Stomach (tissue), 19 donors: ENCODE results near the gene GOLM1. TPM values are rescaled to one million over a fixed set of nuclear protein-coding genes. Genes with fewer than 3 reads are reported as not detected.
"Not testable (repeated sequence)": the region's sequence is repeated elsewhere in the genome, so short reads cannot be mapped to it uniquely, and the experiment has no call there.

Experiments
- DNase-seq, 2 donors: peaks; one replicate each; pipeline versions ENCODE4 v3.0.0 to v3.0.0-alpha.2; 2013 to 2019
- H3K27ac ChIP-seq, 5 donors: fragments of 200-600 bp in 4 of 5; sonication (generic) in 4 of 5; one replicate each; pipeline ENCODE4 v1.5.1; 2013 to 2019; ENCODE audit warnings: mild to moderate bottlenecking in 1 of 5, moderate library complexity in 1 of 5
- H3K27me3 ChIP-seq, 3 donors: fragments of 200-600 bp; sonication (generic); one replicate each; pipeline ENCODE4 v1.5.1; 2017 to 2019; ENCODE audit warnings: mixed run types in 1 of 3
- H3K36me3 ChIP-seq, 4 donors: fragments of 200-600 bp; sonication (generic); 1 replicate in 3 of 4; 2 replicates in 1 of 4; pipeline ENCODE4 v1.5.1; 2016 to 2019
- H3K4me1 ChIP-seq, 4 donors: fragments of 200-600 bp; sonication (generic); one replicate each; pipeline ENCODE4 v1.5.1; 2016 to 2019
- H3K4me3 ChIP-seq, 4 donors: fragments of 200-600 bp; sonication (generic) in 3 of 4; one replicate each; pipeline ENCODE4 v1.5.1; 2016 to 2019; ENCODE audit warnings: mild to moderate bottlenecking in 1 of 4
- H3K9me3 ChIP-seq, 4 donors: fragments of 200-600 bp; sonication (generic); one replicate each; pipeline ENCODE4 v1.5.1; 2016 to 2019
- EP300 ChIP-seq: sonication (generic); formaldehyde crosslinking; IDR thresholded peaks from one replicate; pipeline ENCODE4 v1.6.1; 2017; ENCODE audit warnings: antibody characterized with exemption
- POLR2A ChIP-seq, 4 donors: fragments of 450-650 bp; IDR thresholded peaks; one replicate each; pipeline ENCODE4 v1.6.1; 2016; ENCODE audit warnings: antibody characterized with exemption in 4 of 4, control low read depth in 2 of 4, mild to moderate bottlenecking in 1 of 4, moderate library complexity in 1 of 4
- POLR2AphosphoS5 ChIP-seq, 3 donors: sonication (generic); formaldehyde crosslinking; IDR thresholded peaks; one replicate each; pipeline ENCODE4 v1.6.1; 2016; ENCODE audit warnings: antibody characterized with exemption in 3 of 3
- WGBS, 5 donors: extraction: QIAGEN DNeasy Blood & Tissue Kit in 3 of 5; methylation state at CpG; one replicate each; pipeline versions ENCODE4 v1.1.5 to v1.1.7; 2013 to 2018; 5-methylcytosine and 5-hydroxymethylcytosine counted together
- intact Hi-C: fragments of 100-400 bp; cut with DNase I; formaldehyde crosslinking; loops from one replicate; pipeline ENCODE4 v1.15.1; 2023; ENCODE audit warnings: low total_unique reads
- long read RNA-seq, 10 donors: transcript quantifications; one replicate each; lab custom pipeline, GENCODE V29; 2026
- polyA plus RNA-seq, 3 donors: library from polyadenylated mRNA; stranded (reverse); fragments of 200-250 nt; gene quantifications; one replicate each; pipeline ENCODE4 v1.2.3, GENCODE V29; 2013
- total RNA-seq, 5 donors: library from RNA; depleted of rRNA; stranded (reverse); fragments of >200 nt; gene quantifications; one replicate each; pipeline versions ENCODE4 v1.1.0 to v1.2.3, GENCODE V29; 2014 to 2016
- TF ChIP-seq, protein P1 (sequence below), 7 experiments: fragments of 450-650 bp in 4 of 7; fragments of 200-600 bp in 3 of 7; sonication (generic) in 3 of 7; IDR thresholded peaks; one replicate each; pipeline ENCODE4 v1.5.1; 2016 to 2019; ENCODE audit warnings: antibody characterized with exemption in 7 of 7, control low read depth in 2 of 7, mild to moderate bottlenecking in 1 of 7
- donor health status: healthy with polysubstance abuse.
- donor health status: Bipolar disorder and iron deficiency.
- donor health status: healthy.

Gene GOLM1, protein sequence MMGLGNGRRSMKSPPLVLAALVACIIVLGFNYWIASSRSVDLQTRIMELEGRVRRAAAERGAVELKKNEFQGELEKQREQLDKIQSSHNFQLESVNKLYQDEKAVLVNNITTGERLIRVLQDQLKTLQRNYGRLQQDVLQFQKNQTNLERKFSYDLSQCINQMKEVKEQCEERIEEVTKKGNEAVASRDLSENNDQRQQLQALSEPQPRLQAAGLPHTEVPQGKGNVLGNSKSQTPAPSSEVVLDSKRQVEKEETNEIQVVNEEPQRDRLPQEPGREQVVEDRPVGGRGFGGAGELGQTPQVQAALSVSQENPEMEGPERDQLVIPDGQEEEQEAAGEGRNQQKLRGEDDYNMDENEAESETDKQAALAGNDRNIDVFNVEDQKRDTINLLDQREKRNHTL
- total RNA-seq, result 100 to 1,000 TPM in 3 of 5 donors, 10 to 100 TPM in 2; 33.3 to 160 (median 134) TPM
- 10 to 100 TPM; 16.0 to 34.1 (median 24.4) TPM for polyA plus RNA-seq
- long read RNA-seq, donor 1, transcript GOLM1-203 (10 exons, 3,046 nt), result major isoform, 17 of 30 reads
- long read RNA-seq, donor 1, partial matches to known transcripts, result 11 of 30 reads
- long read RNA-seq, donor 1, other reads (novel, unspliced or antisense), result 0 of 30 reads
- long read RNA-seq, donor 2, transcript GOLM1-203 (10 exons, 3,046 nt), result major isoform, 53 of 74 reads
- long read RNA-seq, donor 2, transcript GOLM1-202 (10 exons, 3,022 nt), result minor isoform, 10 of 74 reads
- long read RNA-seq, donor 2, partial matches to known transcripts, result 10 of 74 reads
- long read RNA-seq, donor 2, other reads (novel, unspliced or antisense), result 0 of 74 reads
- long read RNA-seq, donor 3, transcript GOLM1-203 (10 exons, 3,046 nt), result major isoform, 13 of 19 reads
- long read RNA-seq, donor 3, partial matches to known transcripts, result 5 of 19 reads
- long read RNA-seq, donor 3, other reads (novel, unspliced or antisense), result 0 of 19 reads
- long read RNA-seq, donor 4, partial matches to known transcripts, result 0 of 5 reads
- long read RNA-seq, donor 4, other reads (novel, unspliced or antisense), result 0 of 5 reads
- long read RNA-seq, donor 5, transcript GOLM1-203 (10 exons, 3,046 nt), result major isoform, 32 of 45 reads
- long read RNA-seq, donor 5, partial matches to known transcripts, result 8 of 45 reads
- long read RNA-seq, donor 5, other reads (novel, unspliced or antisense), result 0 of 45 reads
- long read RNA-seq, donor 6, transcript GOLM1-203 (10 exons, 3,046 nt), result major isoform, 126 of 229 reads
- long read RNA-seq, donor 6, transcript GOLM1-202 (10 exons, 3,022 nt), result minor isoform, 5 of 229 reads
- long read RNA-seq, donor 6, partial matches to known transcripts, result 80 of 229 reads
- long read RNA-seq, donor 6, other reads (novel, unspliced or antisense), result 16 of 229 reads
- long read RNA-seq, donor 7, transcript GOLM1-203 (10 exons, 3,046 nt), result major isoform, 58 of 111 reads
- long read RNA-seq, donor 7, transcript GOLM1-202 (10 exons, 3,022 nt), result minor isoform, 12 of 111 reads
- long read RNA-seq, donor 7, partial matches to known transcripts, result 32 of 111 reads
- long read RNA-seq, donor 7, other reads (novel, unspliced or antisense), result 8 of 111 reads
- long read RNA-seq, donor 8, transcript GOLM1-203 (10 exons, 3,046 nt), result major isoform, 23 of 35 reads
- long read RNA-seq, donor 8, partial matches to known transcripts, result 11 of 35 reads
- long read RNA-seq, donor 8, other reads (novel, unspliced or antisense), result 0 of 35 reads
- long read RNA-seq, donor 9, transcript GOLM1-203 (10 exons, 3,046 nt), result major isoform, 7 of 24 reads
- long read RNA-seq, donor 9, partial matches to known transcripts, result 17 of 24 reads
- long read RNA-seq, donor 9, other reads (novel, unspliced or antisense), result 0 of 24 reads
- long read RNA-seq, donor 10, transcript GOLM1-202 (10 exons, 3,022 nt), result minor isoform, 5 of 50 reads
- long read RNA-seq, donor 10, transcript GOLM1-203 (10 exons, 3,046 nt), result major isoform, 33 of 50 reads
- long read RNA-seq, donor 10, partial matches to known transcripts, result 7 of 50 reads
- long read RNA-seq, donor 10, other reads (novel, unspliced or antisense), result 5 of 50 reads

DNA sequence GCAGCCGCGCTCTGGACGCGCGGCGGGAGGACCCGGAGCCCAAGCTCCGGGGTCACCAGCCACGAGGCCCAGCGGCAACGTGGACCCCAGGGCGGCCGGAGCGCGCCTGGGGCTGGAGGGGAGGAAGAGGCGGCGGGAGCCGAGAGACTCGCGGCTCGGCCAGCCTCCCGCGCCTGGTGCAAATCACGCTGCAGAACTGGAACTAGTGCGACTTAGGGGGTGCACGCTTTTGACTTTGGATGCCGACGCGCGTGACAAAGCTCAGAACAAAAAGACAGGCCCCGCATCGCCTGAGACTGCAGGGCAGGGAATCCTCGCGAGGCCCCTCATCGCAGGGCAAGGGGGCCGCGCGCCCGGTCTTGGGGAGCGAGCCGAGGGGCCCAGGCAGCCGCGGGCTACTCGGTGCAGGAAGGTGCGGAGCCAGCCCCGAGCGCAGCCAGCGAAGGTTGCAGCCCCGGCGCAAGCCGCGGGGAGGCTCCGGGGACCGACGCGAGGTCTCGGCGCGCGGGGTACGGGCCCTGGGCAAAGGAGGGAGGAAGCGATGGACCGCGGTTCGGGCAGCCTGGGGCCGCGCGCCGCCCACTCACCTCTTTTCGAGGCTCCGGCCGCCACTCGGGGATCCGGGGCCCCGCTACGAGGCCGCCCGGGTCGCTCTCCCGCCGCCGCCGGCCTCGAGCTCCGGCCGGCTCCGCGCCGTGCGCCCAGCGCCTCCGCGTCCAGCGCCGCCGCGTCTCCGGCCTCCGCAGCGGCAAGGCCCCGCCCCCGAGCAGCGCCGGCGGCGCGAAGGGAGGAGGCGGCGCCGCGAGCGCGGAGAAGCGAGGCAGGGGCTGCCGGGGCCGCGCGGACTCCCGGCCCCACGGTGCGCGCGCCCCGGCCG is at the start of gene GOLM1:
Gene GOLM1, minus strand, starts transcription at position 735 of the 877 bp plus-strand sequence. CDS start 20,238 bp downstream, outside the sequence.
- TF ChIP-seq, protein P1, sequence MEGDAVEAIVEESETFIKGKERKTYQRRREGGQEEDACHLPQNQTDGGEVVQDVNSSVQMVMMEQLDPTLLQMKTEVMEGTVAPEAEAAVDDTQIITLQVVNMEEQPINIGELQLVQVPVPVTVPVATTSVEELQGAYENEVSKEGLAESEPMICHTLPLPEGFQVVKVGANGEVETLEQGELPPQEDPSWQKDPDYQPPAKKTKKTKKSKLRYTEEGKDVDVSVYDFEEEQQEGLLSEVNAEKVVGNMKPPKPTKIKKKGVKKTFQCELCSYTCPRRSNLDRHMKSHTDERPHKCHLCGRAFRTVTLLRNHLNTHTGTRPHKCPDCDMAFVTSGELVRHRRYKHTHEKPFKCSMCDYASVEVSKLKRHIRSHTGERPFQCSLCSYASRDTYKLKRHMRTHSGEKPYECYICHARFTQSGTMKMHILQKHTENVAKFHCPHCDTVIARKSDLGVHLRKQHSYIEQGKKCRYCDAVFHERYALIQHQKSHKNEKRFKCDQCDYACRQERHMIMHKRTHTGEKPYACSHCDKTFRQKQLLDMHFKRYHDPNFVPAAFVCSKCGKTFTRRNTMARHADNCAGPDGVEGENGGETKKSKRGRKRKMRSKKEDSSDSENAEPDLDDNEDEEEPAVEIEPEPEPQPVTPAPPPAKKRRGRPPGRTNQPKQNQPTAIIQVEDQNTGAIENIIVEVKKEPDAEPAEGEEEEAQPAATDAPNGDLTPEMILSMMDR (IDR thresholded peaks at IDR 0.05), result peak in 1 of 7 experiments; percentile 10
- no peak for TF ChIP-seq POLR2AphosphoS5 (IDR thresholded peaks at IDR 0.05)
- Histone ChIP-seq H3K9me3 (no peaks in the 10 kb centered on the region), H3K27ac (peak within 1 kb of the TSS; percentile 74 to 87 (median 86)), H3K4me1 (peaks cover 7 to 32% (median 19%) of the 10 kb centered on the region in 4 donors), H3K36me3 (no peaks in the 10 kb centered on the region), H3K27me3 (peaks cover 0 to 22% (median 9%) of the 10 kb centered on the region in 3 donors), H3K4me3 (peak within 1 kb of the TSS; percentile 60 to 92 (median 77))
- DNase-seq, result peak; percentile 58 to 92
- intact Hi-C loops, result no loop called here
- WGBS, 5 donors, result 1 to 2% (median 1%) methylated on average over 56 to 125 of the region's 125 CpGs

DNA sequence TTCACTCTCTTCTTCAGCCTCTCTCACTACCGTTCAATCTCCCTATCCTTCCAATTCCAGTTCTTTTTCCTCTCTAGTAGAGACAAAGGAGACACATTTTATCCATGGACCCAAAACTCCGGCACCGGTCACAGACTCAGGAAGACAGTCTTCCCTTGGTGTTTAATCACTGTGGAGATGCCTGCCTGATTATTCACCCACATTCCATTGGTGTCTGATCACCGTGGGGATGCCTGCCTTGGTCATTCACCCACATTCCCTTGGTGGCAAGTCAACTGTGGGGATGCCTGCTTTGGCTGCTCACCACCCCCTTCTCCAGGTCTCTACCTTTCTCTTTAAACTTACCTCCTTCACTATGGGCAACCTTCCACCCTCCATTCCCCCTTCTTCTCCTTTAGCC is 47.3 kb upstream of the GOLM1 start:
- intact Hi-C loops, H3K27ac ChIP-seq, DNase-seq, H3K27me3 ChIP-seq, H3K4me3 ChIP-seq, H3K36me3 ChIP-seq, H3K4me1 ChIP-seq: not testable (repeated sequence)
- 92 to 96% (median 95%) methylated on average over 4 of the region's 4 CpGs for WGBS, 5 donors
- H3K9me3 ChIP-seq, result peaks cover 0 to 23% (median 12%) of the 10 kb centered on the region in 4 donors

DNA sequence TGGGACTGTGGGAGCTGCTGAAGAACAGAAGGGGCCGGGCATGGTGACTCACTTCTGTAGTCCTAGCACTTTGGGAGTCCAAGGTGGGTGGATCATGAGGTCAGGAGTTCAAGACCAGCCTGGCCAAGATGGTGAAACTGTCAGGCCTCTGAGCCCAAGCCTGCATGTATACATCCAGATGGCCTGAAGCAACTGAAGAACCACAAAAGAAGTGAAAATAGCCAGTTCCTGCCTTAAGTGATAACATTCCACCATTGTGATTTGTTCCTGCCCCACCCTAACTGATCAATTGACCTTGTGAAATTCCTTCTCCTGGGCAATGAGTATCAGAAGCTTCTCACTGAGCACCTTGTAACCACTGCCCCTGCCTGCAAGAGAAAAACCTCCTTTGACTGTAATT is 46.6 kb upstream of the GOLM1 start:
- DNase-seq, H3K27ac ChIP-seq, H3K4me3 ChIP-seq, H3K4me1 ChIP-seq, H3K36me3 ChIP-seq, H3K27me3 ChIP-seq, intact Hi-C loops: not testable (repeated sequence)
- H3K9me3 ChIP-seq, result peaks cover 0 to 23% (median 12%) of the 10 kb centered on the region in 4 donors
- WGBS, 5 donors, result 92 to 100% (median 95%) methylated on average over 1 of the region's 1 CpG

DNA sequence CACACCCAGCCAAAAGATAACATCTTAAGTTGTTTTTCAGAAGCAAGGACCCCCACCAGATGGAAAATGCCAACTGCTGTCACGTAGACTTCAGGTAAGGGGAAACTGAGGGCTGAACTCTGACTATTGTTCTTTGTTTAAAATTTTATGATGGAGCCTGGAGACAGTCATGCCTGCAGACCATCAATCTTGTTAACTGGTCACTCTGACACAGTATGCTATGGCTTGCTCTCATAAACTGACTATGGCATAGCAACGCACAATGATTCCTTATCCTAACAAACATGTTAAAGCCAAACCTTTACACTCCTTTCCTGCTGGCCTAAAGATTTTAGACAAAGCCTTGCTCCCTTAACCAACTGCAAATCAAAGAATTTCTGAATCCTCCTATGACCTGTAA is 43.6 kb upstream of the GOLM1 start:
- intact Hi-C loops, result no loop called here
- WGBS, 5 donors, result 89 to 94% (median 93%) methylated on average over 2 of the region's 2 CpGs

More for the DNA sequence above, 43.6 kb upstream of the GOLM1 start:
- H3K4me3 ChIP-seq, result no peak overlapping the region
- H3K9me3 ChIP-seq, result peaks cover 0 to 22% (median 12%) of the 10 kb centered on the region in 4 donors
- no peaks in the 10 kb centered on the region for H3K4me1 ChIP-seq
- H3K36me3 ChIP-seq, result no peaks in the 10 kb centered on the region
- no peak overlapping the region for H3K27ac ChIP-seq
- no peak for DNase-seq
- no peak for TF ChIP-seq POLR2AphosphoS5 (IDR thresholded peaks at IDR 0.05)
- no peak for TF ChIP-seq POLR2A (IDR thresholded peaks at IDR 0.05)
- TF ChIP-seq EP300, result no peak
- TF ChIP-seq, protein P1 (IDR thresholded peaks at IDR 0.05), result no peak
- no peaks in the 10 kb centered on the region for H3K27me3 ChIP-seq
